ENCODE measurements around the gene SLC37A1.
A peak's percentile ranks its signal among the peaks of the same experiment; 100 is the strongest.

SLC37A1 gene

DNA sequence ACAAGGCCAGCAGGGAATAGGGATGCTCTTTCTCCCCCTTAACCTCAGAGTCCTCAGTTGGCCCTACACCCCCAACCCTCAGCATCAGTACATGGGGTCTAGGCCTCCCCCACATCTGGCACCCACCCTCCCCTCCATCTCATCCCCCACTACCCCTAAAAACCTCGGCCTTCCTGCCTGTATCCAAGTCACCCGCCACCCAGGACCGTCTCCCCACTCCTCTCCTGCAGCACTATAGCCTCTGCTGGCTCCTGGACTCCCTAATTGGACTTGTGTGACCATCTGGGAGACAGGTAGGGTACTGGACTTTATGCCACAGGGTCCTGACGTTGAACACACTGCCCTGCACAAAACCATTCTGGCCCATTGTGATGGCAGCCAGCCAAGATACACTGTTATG lies 23.7 kb upstream of the SLC37A1 start:
- TF ChIP-seq GATA1 (IDR thresholded peaks at IDR 0.05; ENCODE audit: low read depth, low read length): no peak
- no peak for TF ChIP-seq POLR2A (IDR thresholded peaks at IDR 0.05; ENCODE audit: low read length)
- no peak for DNase-seq

DNA sequence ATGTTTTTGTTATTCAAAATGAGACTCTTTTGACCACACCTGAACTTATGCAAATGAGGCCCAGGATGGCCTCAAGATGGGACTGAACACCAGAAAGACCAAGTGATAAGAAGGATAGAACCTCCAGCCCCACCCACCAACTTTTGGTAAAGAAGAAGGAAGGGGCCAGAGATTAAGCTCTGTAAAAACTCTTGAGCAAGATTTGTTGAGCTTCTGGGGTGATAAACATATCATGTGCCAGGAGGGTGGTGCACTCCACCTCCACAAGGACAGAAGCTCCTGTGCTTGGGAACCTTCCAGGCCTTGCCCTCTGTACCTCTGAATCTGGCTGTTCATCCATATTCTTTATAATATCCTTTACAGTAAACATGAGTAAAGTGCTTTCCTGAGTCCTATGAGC lies 22.9 kb upstream of the SLC37A1 start:
- TF ChIP-seq GATA1 (IDR thresholded peaks at IDR 0.05; ENCODE audit: low read depth, low read length): no peak
- no peak for TF ChIP-seq POLR2A (IDR thresholded peaks at IDR 0.05; ENCODE audit: low read length)
- peak; percentile 29 to 55 for DNase-seq

DNA sequence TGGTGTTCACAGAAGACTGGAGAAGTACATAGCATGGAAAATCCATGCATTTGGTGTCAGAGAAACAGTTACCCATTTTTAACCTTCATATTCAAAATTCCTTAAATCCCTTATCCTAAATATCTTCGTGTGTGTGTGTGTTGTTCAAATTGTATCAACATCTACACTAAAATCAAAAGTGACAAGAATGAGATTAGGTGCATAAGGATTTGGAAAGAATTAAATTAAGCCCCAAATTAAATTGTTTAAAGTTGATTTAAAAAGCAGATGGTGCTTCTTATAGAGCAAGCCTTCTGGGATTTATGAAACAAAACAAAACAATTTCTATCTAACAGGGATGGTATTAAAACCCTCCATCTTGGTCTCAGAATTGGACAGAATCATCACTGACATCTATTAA lies 22.3 kb upstream of the SLC37A1 start:
- no peak for DNase-seq
- no peak for TF ChIP-seq POLR2A (IDR thresholded peaks at IDR 0.05; ENCODE audit: low read length)

DNA sequence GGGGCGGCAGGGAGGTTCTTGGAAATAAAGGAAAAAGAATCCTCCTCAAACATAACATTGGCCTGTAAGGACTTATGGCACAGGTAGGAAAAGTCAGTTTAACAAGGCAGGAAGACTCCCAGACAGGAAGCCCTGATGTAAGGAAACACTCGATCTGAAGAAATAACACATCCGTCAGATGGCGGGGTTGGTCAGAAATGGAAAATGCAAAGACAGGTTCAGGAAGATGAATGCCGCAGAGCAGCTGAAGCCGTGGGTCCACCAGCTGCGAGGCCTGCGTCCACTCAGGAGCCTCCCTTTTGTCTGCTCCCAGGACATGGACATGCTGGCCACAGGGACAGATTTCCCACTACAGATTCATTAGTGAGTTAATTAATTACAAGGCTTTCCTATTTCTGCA lies 21.5 kb upstream of the SLC37A1 start:
- no peak for TF ChIP-seq GATA1 (IDR thresholded peaks at IDR 0.05; ENCODE audit: low read depth, low read length)
- no peak for TF ChIP-seq POLR2A (IDR thresholded peaks at IDR 0.05; ENCODE audit: low read length)
- DNase-seq: no peak

DNA sequence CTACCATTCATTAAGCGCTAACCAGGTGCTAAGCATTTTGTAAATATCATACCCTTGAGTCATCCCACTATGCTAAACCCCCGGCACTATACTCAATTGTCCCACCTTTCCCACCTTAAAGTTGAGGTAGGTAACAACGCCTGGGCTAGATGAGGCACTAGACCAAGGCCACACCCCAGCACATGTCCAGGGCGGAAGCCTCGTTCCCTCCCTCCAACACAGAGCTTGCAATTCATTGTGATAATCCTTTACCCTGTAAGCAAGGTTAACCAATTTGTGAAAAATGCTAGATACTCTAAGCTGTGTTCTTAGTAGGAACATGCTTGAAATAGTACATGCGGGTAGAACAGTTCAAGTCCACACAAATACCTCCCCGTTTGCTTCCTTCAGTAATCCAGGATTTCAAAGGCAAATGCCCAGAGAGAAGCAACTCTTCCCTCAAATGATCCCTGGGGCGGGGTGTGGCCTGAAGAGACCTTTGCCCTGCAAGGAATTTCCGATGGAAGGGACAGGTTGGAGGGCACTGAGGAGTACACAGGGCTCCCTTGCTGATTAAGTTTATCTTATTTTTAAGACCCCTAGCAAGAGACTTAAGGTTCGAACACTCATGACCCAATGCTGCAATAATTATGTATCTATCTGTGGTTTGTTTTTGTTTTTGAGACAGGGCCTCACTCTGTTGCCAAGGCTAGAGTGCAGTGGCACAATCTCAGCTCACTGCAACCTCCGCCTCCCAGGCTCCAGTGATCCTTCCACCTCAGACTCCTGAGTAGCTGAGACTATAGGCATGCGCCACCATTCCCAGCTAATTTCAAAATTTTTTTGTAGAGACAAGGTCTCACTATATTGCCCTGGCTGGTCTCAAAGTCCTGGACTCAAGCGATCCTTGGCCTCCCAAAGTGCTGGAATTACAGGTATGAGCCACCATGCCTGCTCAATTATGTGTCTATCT lies 20.3 kb upstream of the SLC37A1 start:
- no peak for DNase-seq
- no peak for TF ChIP-seq POLR2A (IDR thresholded peaks at IDR 0.05; ENCODE audit: low read length)
- no peak for TF ChIP-seq GATA1 (IDR thresholded peaks at IDR 0.05; ENCODE audit: low read depth, low read length)

DNA sequence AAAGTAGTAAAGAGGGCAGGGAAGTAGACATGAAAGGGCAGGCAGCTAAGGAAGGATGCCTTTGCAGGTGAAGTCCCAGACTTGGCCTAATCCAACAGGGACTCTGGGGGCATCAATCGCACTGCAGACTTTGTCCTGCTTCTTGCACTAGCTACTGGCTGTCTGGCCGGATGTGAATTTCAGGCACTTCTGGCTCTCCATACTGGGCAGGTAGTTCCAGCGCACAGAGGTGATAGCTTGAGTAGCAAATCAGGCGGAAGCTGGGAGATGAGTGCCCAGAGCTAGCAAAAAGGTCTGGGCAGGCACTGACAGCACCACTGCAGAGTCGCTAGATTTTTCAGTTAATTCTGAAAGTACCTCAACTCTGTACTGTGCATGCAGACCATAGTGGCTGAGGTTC lies 18.6 kb upstream of the SLC37A1 start:
- TF ChIP-seq GATA1 (IDR thresholded peaks at IDR 0.05; ENCODE audit: low read depth, low read length) (no peak), POLR2A (IDR thresholded peaks at IDR 0.05; ENCODE audit: low read length) (no peak)
- DNase-seq: no peak

DNA sequence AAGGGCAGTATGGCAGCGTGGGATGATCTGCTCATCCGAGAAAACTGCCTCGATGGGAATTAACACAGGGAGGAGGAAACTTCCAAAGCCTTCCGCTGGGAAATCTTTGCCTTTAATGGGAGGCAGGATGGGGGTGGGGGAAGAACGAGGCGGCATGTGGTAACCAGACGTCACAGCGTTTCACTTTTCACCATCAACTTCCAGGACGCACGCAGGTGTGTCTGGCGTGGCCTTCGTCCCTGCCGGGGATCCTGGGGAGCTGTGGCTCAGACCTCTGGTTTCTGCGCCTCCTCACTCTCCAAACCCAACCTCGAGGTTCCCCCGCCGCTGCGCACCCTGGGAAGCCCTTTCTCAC lies 17.9 kb upstream of the SLC37A1 start:
- DNase-seq: no peak

DNA sequence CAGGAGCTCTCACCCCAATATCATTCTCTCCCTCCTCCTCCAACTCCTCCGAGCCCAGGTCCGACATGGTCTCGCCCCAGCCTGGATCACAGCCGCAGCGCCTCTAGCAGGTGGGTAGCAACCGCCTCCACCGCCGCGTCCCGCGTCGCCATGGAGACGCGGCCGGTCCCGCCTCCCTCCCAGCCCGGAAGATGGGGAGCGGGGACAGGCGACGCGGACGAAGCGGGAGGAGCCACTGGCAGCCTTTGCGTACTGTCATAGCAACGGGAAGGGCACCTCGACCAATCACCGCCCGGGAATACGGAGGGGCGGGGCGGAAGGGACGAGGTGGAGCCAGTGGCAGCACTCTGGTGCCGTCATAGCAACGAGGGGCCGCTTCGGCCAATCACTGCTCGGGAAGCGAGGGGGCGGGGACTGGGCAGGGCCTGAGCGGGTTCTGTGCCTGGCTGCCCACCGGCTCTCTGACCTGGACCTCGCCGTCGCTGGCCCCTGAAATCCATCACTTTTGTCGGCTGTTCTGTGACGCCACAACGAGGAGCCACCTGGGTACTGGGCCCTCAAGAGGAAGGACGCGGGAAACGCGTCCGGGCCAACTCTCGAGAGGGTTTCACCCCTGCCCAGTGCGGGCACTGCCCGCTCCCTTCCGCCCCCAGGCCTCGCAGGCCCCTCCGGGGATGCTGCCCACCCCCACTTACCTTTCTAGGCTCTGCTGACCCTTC lies 17.4 kb upstream of the SLC37A1 start, which contains the start of gene RSPH1:
Gene RSPH1 (minus strand): TSS at position 105 of the 719 bp plus-strand sequence. CDS start 38 bp downstream, at position 67.
- peak; percentile 97 to 99 for DNase-seq
- TF ChIP-seq POLR2A (IDR thresholded peaks at IDR 0.05; ENCODE audit: low read length) (peak; percentile 57), GATA1 (IDR thresholded peaks at IDR 0.05; ENCODE audit: low read depth, low read length) (no peak)

More for the DNA sequence above, 17.9 kb upstream of the SLC37A1 start:
- TF ChIP-seq GATA1 (IDR thresholded peaks at IDR 0.05; ENCODE audit: low read depth, low read length) (no peak), POLR2A (IDR thresholded peaks at IDR 0.05; ENCODE audit: low read length) (no peak)

DNA sequence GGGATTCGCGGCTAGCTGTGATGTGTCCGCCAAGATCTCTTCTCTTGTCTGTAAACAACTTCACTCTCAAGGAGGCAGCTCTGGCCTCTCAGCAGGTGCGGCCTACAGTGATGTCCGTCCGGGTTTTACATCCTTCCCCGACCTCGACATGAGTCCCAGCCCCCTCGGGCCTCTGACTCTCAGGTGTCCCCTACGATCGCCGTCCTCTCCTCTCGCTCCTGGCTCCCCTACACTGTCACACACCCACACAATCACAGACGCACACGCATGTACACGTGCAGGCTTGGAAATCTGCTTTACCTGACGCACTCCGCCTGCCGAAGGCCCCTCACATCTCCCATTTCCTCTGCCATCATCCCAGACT lies 16.8 kb upstream of the SLC37A1 start:
- TF ChIP-seq GATA1 (IDR thresholded peaks at IDR 0.05; ENCODE audit: low read depth, low read length): no peak
- TF ChIP-seq POLR2A (IDR thresholded peaks at IDR 0.05; ENCODE audit: low read length): no peak
- no peak for DNase-seq

DNA sequence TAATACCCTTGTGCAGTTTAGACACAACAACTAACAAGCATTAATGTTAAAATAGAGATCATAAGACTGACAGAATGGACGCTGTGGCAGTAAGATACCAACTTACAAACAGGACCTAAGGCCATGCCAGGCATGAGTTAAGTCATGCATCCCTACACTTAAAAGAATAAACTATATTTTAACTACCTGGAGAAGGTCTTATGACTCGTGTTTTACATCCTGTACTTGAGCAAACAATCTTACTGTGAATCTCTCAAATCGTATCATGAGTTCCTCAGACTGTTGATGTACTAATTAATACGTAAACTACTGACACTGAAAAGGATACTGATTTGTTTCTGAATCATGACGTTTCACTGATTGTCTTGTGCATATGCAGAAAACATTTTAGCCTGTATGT lies 15.6 kb upstream of the SLC37A1 start:
- TF ChIP-seq POLR2A (IDR thresholded peaks at IDR 0.05; ENCODE audit: low read length) (no peak), GATA1 (IDR thresholded peaks at IDR 0.05; ENCODE audit: low read depth, low read length) (no peak)
- DNase-seq: no peak

DNA sequence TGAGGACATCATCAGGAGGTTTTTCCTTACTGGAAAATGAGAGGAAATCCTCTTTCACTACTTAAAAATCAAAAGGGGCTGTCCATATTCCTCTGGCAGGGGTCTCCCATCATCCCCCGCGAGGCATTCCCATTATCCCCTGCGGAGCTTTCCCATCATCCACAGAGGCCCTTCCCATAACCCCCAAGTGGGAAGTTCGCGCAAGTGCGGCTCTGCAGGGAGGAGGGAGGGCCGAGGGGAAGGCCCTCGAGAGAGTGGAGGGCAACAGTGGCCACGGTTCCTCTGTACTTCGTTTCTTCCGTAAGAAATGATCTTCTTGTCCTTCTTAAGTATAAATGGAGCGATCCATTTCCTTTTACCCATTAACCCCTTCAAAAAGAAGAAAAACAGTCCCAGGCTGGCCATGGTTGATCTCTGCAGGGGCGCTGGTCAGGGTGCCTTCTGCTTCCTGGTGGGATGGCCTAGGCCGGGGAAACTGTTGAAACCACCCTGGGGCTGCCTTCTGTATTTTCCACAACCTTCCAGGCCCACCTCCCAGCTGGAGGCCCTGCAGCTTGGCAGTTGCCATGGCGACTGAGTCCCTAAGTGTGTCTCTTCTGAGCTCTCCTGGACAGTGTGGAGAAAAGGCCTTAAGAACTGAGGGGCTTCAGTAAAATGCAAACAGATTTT lies 14.1 kb upstream of the SLC37A1 start:
- no peak for TF ChIP-seq POLR2A (IDR thresholded peaks at IDR 0.05; ENCODE audit: low read length)
- no peak for TF ChIP-seq GATA1 (IDR thresholded peaks at IDR 0.05; ENCODE audit: low read depth, low read length)
- DNase-seq: no peak

DNA sequence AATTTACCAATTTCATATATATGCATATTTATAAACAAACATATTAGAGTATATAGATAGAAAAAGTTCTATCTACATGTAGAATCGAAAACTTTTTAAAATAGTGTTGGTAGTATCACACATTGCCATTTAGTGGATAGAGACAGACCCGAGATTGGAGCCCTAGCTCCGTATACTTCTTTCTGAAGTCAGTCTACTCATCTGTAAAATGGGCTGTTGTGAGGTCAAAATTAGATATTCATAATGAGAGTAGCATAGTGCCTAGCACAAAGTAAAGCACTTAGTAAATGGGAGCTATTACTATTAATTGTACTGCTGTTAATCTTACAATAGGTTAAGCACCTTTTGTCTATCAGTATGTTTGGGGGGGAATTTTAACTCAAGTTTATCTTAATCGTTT lies 13.4 kb upstream of the SLC37A1 start:
- TF ChIP-seq POLR2A (IDR thresholded peaks at IDR 0.05; ENCODE audit: low read length) (no peak), GATA1 (IDR thresholded peaks at IDR 0.05; ENCODE audit: low read depth, low read length) (no peak)

DNA sequence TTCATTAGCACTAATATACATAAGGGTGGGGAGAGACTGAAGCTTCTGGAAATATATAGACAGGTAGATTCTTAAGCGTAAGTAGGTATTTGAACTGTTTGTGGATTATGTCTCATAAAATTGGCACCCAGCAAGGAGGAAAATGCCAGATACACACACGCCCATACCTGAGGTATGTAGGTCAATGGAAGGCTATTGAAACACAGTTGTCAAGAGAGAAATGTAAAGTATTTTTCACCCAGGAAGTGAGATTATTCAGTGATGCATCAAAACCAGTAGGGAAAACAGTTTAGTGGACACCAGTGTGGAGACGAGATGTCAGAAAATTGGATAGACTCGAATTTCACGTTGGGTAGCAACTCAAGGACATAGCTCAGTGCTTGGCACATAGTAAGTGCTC lies 12.9 kb upstream of the SLC37A1 start:
- TF ChIP-seq GATA1 (IDR thresholded peaks at IDR 0.05; ENCODE audit: low read depth, low read length): no peak
- TF ChIP-seq POLR2A (IDR thresholded peaks at IDR 0.05; ENCODE audit: low read length): no peak
- DNase-seq: no peak

More for the DNA sequence above, 13.4 kb upstream of the SLC37A1 start:
- no peak for DNase-seq

DNA sequence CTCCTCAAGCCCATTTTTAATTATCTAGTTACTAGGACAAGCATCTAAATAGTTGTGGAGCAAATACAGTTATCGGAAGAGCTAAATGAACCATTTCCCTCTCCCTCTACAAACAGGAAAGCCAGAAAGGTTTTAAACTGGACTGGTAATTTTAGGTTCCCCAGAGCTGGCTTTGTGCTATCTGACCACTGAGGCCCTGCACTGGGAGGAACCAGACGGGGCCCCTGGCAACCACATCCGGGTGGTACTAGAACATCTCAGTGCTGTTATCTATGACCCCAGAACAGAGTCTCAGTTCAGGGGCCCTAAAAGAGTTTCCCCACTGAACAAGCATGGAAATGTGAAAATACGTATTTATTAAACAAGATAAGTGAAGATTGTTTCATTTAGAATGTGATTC lies 9.9 kb upstream of the SLC37A1 start:
- peak; percentile 41 to 69 for DNase-seq
- no peak for TF ChIP-seq POLR2A (IDR thresholded peaks at IDR 0.05; ENCODE audit: low read length)
- TF ChIP-seq GATA1 (IDR thresholded peaks at IDR 0.05; ENCODE audit: low read depth, low read length): no peak

Measured in erythroblast (primary cell).